SKM-1 treated with dmso at 0.1 percent for 144 hours (cell line): ENCODE measurements around the gene A4GNT.
"Not testable (repeated sequence)": the region's sequence is repeated elsewhere in the genome, so short reads cannot be mapped to it uniquely, and the experiment has no call there.

Experiments
- DNase-seq: peaks from one replicate; lab custom pipeline; 2025; ENCODE audit not compliant: unreplicated experiment; lab: John Stamatoyannopoulos, UW

Gene A4GNT

GRCh38 chr3:138119423-138119766 is 12.8 kb downstream of the A4GNT start:
- no peak for DNase-seq

- peak; percentile 27 for DNase-seq
Observed at GRCh38 chr3:138118612-138119422, 13.4 kb downstream of the A4GNT start.

GRCh38 chr3:138114988-138115971 is 16.9 kb downstream of the A4GNT start, which contains the start of gene DZIP1L:
Gene DZIP1L, minus strand, starts transcription at chr3:138115608. Its CDS starts 11,637 bp downstream, at chr3:138103971.
- DNase-seq = peak; percentile 47

- no peak for DNase-seq
Observed at GRCh38 chr3:138114431-138114918, 17.7 kb downstream of the A4GNT start.

- DNase-seq = no peak
Observed at GRCh38 chr3:138113326-138113725, 18.9 kb downstream of the A4GNT start.

- no peak for DNase-seq
Observed at GRCh38 chr3:138112362-138112761, 19.8 kb downstream of the A4GNT start.

- DNase-seq = no peak
Observed at GRCh38 chr3:138105598-138105997, 26.6 kb downstream of the A4GNT start.

GRCh38 chr3:138103466-138103865 is 28.7 kb downstream of the A4GNT start:
- DNase-seq = no peak

GRCh38 chr3:138101351-138101940 is 30.7 kb downstream of the A4GNT start:
- not testable (repeated sequence) for DNase-seq

- DNase-seq = no peak
Observed at GRCh38 chr3:138099417-138099816, 32.8 kb downstream of the A4GNT start.

- DNase-seq = no peak
Observed at GRCh38 chr3:138097192-138098172, 34.7 kb downstream of the A4GNT start.

GRCh38 chr3:138093721-138094120 is 38.5 kb downstream of the A4GNT start:
- no peak for DNase-seq

GRCh38 chr3:138092023-138092422 is 40.2 kb downstream of the A4GNT start:
- no peak for DNase-seq

- DNase-seq = no peak
Observed at GRCh38 chr3:138089091-138089490, 43.1 kb downstream of the A4GNT start.

GRCh38 chr3:138085745-138086144 is 46.4 kb downstream of the A4GNT start:
- not testable (repeated sequence) for DNase-seq

- no peak for DNase-seq
Observed at GRCh38 chr3:138084196-138084595, 48.0 kb downstream of the A4GNT start.

- DNase-seq = no peak
Observed at GRCh38 chr3:138082992-138083386, 49.2 kb downstream of the A4GNT start.

- no peak for DNase-seq
Observed at GRCh38 chr3:138082085-138082991, 49.9 kb downstream of the A4GNT start.
